ENCODE data around the gene NUBP1. TPM values are rescaled to one million over a fixed set of nuclear protein-coding genes. Genes with fewer than 3 reads are reported as not detected.
A peak's percentile ranks its signal among the peaks of the same experiment; 100 is the strongest.
"Not testable (repeated sequence)": the region's sequence is repeated elsewhere in the genome, so short reads cannot be mapped to it uniquely, and the experiment has no call there.

NUBP1 gene
- total and polyA plus RNA-seq, 7 donors, result 24.7 to 74.7 (median 29.6) TPM

DNA sequence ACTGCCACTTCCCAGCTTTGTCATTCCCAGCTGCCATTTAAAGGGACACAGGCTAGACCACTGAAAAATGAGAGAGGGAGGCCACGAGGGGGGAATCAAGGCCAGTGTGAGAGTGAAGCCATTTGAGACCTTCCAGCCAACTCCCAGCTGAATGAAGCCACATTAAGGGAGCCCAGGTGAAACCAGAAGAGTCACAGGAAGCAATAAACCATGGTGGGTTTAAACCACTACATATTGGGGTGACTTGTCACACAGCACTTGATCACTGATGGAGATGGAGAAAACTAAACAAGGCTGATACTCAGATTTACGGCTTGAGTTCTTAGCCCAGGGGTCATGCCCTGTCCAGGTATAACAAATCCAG, 2.8 kb upstream of the NUBP1 start:
- intact Hi-C loops (cut with DNase I), result loop anchor here (2.0 to 10.0 kb wide), 4 partner anchors 164 to 1944 kb away; partner anchors contain the start of genes PMM2 (in 1 of the 2) and TMEM186 (in 1 of the 2)
- H3K4me1 ChIP-seq, result peaks cover 39% of the 10 kb centered on the region
- H3K36me3 ChIP-seq (ENCODE audit: insufficient read depth in 1 of 2, low read depth in 1 of 2), result no peaks in the 10 kb centered on the region
- H3K27me3 ChIP-seq (ENCODE audit: insufficient read depth in 3 of 3, low read length in 2 of 3), result no peaks in the 10 kb centered on the region
- DNase-seq, result no peak
- 85 to 90% (median 88%) methylated on average over 2 of the region's 2 CpGs for WGBS, 3 donors
- no peak for ATAC-seq
- H3K9me3 ChIP-seq, result no peaks in the 10 kb centered on the region
- H3K4me3 ChIP-seq, result no peak overlapping the region
- no peak overlapping the region for H3K27ac ChIP-seq
- TF ChIP-seq CTCF (IDR thresholded peaks at IDR 0.05), result no peak

DNA sequence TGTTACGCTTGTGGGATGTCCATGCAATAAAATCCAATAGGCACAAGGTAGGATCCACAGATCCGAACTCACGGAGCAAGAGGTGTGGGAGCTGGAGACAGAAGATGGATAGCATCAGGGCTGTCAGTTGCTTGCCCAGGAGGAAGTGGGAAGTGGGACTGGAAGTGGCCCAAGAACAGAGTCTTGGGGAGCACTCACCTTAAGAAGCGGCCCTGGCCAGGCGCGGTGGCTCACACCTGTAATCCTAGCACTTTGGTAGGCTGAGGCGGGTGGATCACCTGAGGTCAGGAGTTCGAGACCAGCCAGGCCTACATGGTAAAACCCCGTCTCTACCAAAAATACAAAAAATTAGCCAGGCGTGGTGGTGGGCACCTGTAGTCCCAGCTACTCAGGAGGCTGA, 2.4 kb upstream of the NUBP1 start:
- H3K27ac ChIP-seq; H3K4me3 ChIP-seq; H3K36me3 ChIP-seq (ENCODE audit: insufficient read depth in 1 of 2, low read depth in 1 of 2); ATAC-seq; DNase-seq; H3K9me3 ChIP-seq; H3K27me3 ChIP-seq (ENCODE audit: insufficient read depth in 3 of 3, low read length in 2 of 3): not testable (repeated sequence)
- intact Hi-C loops (cut with DNase I), result loop anchor here (2.0 to 10.0 kb wide), 4 partner anchors 164 to 1944 kb away; partner anchors contain the start of genes PMM2 (in 1 of the 2) and TMEM186 (in 1 of the 2)
- peaks cover 39% of the 10 kb centered on the region for H3K4me1 ChIP-seq
- 95 to 96% (median 96%) methylated on average over 10 of the region's 10 CpGs for WGBS, 3 donors

- peaks cover 39% of the 10 kb centered on the region for H3K4me1 ChIP-seq
- H3K36me3 ChIP-seq (ENCODE audit: insufficient read depth in 1 of 2, low read depth in 1 of 2), result peaks cover 0 to 4% of the 10 kb centered on the region in 2 donors
- no peaks in the 10 kb centered on the region for H3K27me3 ChIP-seq (ENCODE audit: insufficient read depth in 3 of 3, low read length in 2 of 3)
- no peak overlapping the region for H3K4me3 ChIP-seq
- TF ChIP-seq CTCF (IDR thresholded peaks at IDR 0.05), result no peak
- DNase-seq, result no peak
- H3K9me3 ChIP-seq, result no peaks in the 10 kb centered on the region
- peak overlapping the region; percentile 28 for H3K27ac ChIP-seq
- ATAC-seq, result no peak
- intact Hi-C loops (cut with DNase I), result loop anchor here (2.0 to 10.0 kb wide), 4 partner anchors 165 to 1945 kb away; partner anchors contain the start of genes PMM2 (in 1 of the 2) and TMEM186 (in 1 of the 2)
- 48 to 54% (median 53%) methylated on average over 4 of the region's 4 CpGs for WGBS, 3 donors
Observed at GRCh38 chr16:10741844-10742243, 1.8 kb upstream of the NUBP1 start.

DNA sequence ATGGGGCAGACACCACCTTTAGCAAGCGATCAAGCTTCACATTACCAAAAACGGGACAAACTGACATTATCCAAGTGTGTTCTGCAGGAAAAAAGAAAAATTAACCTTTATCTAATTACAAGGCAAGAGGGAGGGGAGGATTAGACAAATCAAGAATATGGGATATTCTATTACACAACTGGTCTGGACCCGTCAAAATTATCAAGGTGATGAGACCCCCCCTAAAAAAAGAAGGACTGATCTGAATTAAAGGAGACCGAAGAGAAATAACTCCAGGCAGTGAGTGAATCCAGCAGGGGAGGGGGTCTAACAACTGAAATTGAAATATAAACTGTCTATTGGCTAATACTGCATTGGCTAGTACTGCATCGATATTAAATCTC, 424 bp upstream of the NUBP1 start:
- ATAC-seq (no peak), DNase-seq (no peak)
- H3K36me3 ChIP-seq (ENCODE audit: insufficient read depth in 1 of 2, low read depth in 1 of 2), result peaks cover 6 to 15% of the 10 kb centered on the region in 2 donors
- H3K9me3 ChIP-seq, result no peaks in the 10 kb centered on the region
- H3K4me1 ChIP-seq, result peaks cover 29% of the 10 kb centered on the region
- no peak for TF ChIP-seq CTCF (IDR thresholded peaks at IDR 0.05)
- no peaks in the 10 kb centered on the region for H3K27me3 ChIP-seq (ENCODE audit: insufficient read depth in 3 of 3, low read length in 2 of 3)
- intact Hi-C loops (cut with DNase I), result loop anchor here (5.0 to 10.0 kb wide), 3 partner anchors 166 to 1946 kb away; partner anchors contain the start of genes PMM2 (in 1 of the 2) and TMEM186 (in 1 of the 2)
- H3K27ac ChIP-seq, result peak overlapping the region; percentile 86
- peak overlapping the region; percentile 58 for H3K4me3 ChIP-seq
- WGBS, 3 donors, result 29 to 31% (median 30%) methylated on average over 5 of the region's 5 CpGs

- intact Hi-C loops (cut with DNase I), result loop anchor here (5.0 to 10.0 kb wide), 4 partner anchors 83 to 1947 kb away; partner anchors contain the start of genes PMM2 (in 1 of the 2) and TMEM186 (in 1 of the 2)
- Histone ChIP-seq H3K4me1 (peaks cover 20% of the 10 kb centered on the region), H3K27me3 (ENCODE audit: insufficient read depth in 3 of 3, low read length in 2 of 3) (no peaks in the 10 kb centered on the region), H3K36me3 (ENCODE audit: insufficient read depth in 1 of 2, low read depth in 1 of 2) (peaks cover 6 to 27% of the 10 kb centered on the region in 2 donors), H3K4me3 (peak overlapping the region; percentile 58), H3K27ac (peak overlapping the region; percentile 86), H3K9me3 (no peaks in the 10 kb centered on the region)
- ATAC-seq, result peak in 3 of 4 donors; percentile 2 to 16 (median 4)
- DNase-seq, result peak; percentile 40 to 61
- TF ChIP-seq CTCF (IDR thresholded peaks at IDR 0.05), result no peak
- WGBS, 3 donors, result 37 to 40% (median 38%) methylated on average over 17 of the region's 17 CpGs
Observed at GRCh38 chr16:10744370-10745030, 858 bp downstream of the NUBP1 start.
